HAP-1 (cell line): Measurements from ENCODE around the gene MESP2.
"Not testable (repeated sequence)": the region's sequence is repeated elsewhere in the genome, so short reads cannot be mapped to it uniquely, and the experiment has no call there.

ENCODE experiments used
- DNase-seq, 2 experiments: peaks; one replicate each; pipeline ENCODE4 v3.0.0-alpha.2; 2016 to 2020; ENCODE audit warnings: low spot score in 2 of 2
- H3K27me3 ChIP-seq: fragments of 250-450 bp; sonication (Bioruptor Pico); 2 replicates; pipeline ENCODE4 v1.5.1; 2020; ENCODE audit warnings: low read depth, mild to moderate bottlenecking, moderate library complexity
- H3K36me3 ChIP-seq: fragments of 250-450 bp; sonication (Bioruptor Pico); replicated peaks from 2 replicates; pipeline ENCODE4 v1.5.1; 2020; ENCODE audit warnings: mild to moderate bottlenecking
- H3K4me1 ChIP-seq: fragments of 250-450 bp; sonication (Bioruptor Pico); 2 replicates; pipeline ENCODE4 v1.5.1; 2020; ENCODE audit warnings: mild to moderate bottlenecking
- H3K4me3 ChIP-seq: fragments of 250-450 bp; sonication (Bioruptor Pico); 2 replicates; pipeline ENCODE4 v1.5.1; 2020; ENCODE audit warnings: mild to moderate bottlenecking, moderate library complexity
- H3K9me3 ChIP-seq: fragments of 250-450 bp; sonication (Bioruptor Pico); 2 replicates; pipeline ENCODE4 v1.5.1; 2020; ENCODE audit warnings: mild to moderate bottlenecking, moderate library complexity
- in situ Hi-C: fragments of 300-500 bp; cut with MboI; formaldehyde crosslinking; loops from 3 replicates; pipeline ENCODE4 v1.14.3; 2020; ENCODE audit warnings: low sequenced_read_pairs, inconsistent platforms, mixed read lengths

Gene MESP2

DNA sequence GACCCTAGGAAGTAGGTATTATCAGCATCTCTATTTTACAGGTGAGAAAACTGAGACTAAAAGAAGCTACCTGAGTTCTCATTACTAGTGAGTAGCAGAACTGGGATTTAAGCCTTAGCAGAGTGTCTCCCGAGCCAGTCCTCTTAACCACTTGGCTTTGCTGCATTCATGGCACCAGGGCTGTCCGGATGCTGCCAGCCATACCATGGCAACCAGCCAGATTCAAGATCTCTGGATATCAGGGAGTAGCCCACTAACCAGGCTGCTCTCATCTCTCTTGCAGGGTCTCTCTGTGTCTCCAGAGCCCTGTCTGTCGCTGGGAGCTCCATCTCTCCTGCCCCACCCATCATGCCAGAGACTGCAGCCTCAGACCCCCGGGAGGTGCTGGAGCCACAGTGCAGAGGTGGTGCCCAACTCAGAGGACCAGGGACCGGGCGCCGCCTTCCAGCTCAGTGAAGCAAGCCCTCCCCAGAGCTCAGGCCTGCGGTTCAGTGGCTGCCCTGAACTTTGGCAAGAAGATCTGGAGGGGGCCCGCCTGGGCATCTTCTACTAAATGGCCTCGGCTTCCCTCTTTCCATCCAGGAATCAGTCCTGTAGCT lies 1.7 kb downstream of the MESP2 start:
- no peaks in the 10 kb centered on the region for H3K9me3 ChIP-seq
- peaks cover 3% of the 10 kb centered on the region for H3K4me1 ChIP-seq
- no peak overlapping the region for H3K4me3 ChIP-seq
- H3K27me3 ChIP-seq, result no peaks in the 10 kb centered on the region
- no peaks in the 10 kb centered on the region for H3K36me3 ChIP-seq
- in situ Hi-C loops, result no loop called here
- DNase-seq, result no peak

DNA sequence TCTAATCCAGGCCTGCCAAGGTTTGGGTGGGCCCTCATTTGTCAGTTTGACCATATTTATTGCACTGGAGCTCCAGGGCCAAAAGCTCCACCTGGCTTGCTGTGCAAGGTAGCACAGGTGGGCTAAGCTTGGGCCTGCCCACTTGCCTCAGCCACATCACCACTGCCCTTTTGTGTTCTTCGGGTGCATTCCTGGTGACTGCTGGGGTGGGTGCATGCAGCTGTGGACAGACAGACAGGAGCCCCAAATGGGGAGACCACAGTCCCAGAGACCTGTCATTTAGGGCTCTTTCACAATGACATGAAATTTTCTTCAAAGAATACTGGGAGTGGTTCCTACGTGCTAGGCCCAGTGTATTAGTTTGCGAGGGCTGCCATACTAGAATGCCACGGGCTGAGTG lies 2.7 kb downstream of the MESP2 start:
- Histone ChIP-seq H3K27me3 (no peaks in the 10 kb centered on the region), H3K9me3 (no peaks in the 10 kb centered on the region), H3K4me1 (peaks cover 3% of the 10 kb centered on the region), H3K4me3 (no peak overlapping the region), H3K36me3 (no peaks in the 10 kb centered on the region)
- in situ Hi-C loops, result no loop called here
- no peak for DNase-seq

DNA sequence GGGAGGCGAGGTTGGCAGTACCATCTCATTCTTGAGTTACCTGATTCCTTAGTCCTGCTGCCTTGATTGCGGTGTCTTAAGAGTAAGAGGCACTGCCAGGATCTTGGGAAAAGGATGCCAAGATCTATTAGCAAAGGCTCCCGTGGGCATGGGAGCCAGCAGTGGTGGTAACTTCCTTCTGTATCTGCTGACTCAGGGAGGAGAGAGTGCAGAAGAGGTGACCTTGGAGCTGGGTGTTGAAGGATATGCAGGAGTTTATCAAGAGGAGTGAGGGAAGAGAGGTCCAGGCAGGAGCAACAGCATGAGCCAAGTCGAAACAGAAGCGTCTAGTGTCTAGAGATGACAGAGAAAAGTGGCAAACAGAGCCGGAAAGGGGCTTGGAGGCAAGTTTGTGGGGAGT lies 4.5 kb downstream of the MESP2 start:
- peaks cover 3% of the 10 kb centered on the region for H3K4me1 ChIP-seq
- H3K27me3 ChIP-seq, result no peaks in the 10 kb centered on the region
- DNase-seq, result no peak
- no peaks in the 10 kb centered on the region for H3K36me3 ChIP-seq
- H3K4me3 ChIP-seq, result no peak overlapping the region
- H3K9me3 ChIP-seq, result no peaks in the 10 kb centered on the region
- in situ Hi-C loops, result loop anchor here (10.0 kb wide), 1 partner anchor 56 kb away; no protein-coding TSS in a partner anchor

DNA sequence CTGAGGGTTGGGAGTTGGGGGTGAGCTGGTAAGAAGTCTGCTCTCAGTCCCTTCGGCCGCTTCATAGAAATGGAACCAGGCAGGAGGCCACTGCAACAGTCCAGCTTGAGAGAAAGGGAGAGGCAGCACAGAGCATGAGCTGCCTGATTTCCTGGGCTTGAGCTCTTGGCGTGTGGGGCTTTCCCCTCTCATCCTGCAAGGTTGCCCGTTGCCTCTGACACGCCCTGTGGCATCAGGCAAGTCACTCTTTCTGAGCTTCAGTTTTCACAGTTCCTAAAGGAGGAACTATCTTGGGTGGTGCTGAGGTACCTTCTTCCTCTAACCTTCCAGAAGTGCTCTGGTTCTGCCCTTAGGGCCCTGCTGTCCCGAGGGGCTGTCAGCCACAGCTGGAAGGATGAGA lies 4.9 kb downstream of the MESP2 start:
- Histone ChIP-seq H3K9me3 (no peaks in the 10 kb centered on the region), H3K36me3 (no peaks in the 10 kb centered on the region), H3K27me3 (no peaks in the 10 kb centered on the region), H3K4me1 (peaks cover 3% of the 10 kb centered on the region), H3K4me3 (no peak overlapping the region)
- no peak for DNase-seq
- in situ Hi-C loops, result loop anchor here (10.0 kb wide), 1 partner anchor 56 kb away; no protein-coding TSS in a partner anchor

DNA sequence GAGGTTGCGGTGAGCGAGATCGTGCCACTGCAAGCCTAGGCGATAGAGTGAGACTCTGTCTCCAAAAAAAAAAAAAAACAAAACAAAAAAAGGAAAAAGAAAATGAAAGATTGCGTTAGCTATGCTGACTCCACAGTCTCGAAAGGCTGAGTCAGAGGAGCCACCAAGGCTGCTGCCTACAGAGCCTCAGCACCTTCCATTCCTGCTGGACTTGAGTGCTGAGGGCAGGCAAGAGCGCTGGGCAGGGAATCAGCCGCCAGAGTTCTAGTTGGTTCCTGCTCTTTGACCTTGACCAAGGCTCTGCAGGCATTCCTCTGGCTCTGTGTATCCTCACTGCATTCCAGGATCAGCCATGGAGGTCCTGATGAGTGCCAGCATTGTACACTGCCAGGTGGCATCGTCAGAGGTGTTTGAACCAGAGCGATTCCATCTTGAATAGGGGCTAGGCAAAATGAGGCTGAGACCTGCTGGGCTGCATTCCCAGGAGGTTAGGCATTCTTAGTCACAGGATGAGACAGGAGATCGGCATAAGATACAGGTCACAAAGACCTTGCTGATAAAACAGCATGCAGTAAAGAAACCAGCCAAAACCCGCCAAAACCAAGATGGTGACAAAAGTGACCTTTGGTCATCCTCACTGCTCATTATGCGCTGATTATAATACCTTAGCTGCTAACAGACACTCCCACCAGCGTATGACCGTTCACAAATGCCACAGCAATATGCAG lies 5.9 kb downstream of the MESP2 start:
- DNase-seq, result no peak
- Histone ChIP-seq H3K4me3 (no peak overlapping the region), H3K4me1 (no peaks in the 10 kb centered on the region), H3K9me3 (no peaks in the 10 kb centered on the region), H3K27me3 (no peaks in the 10 kb centered on the region), H3K36me3 (no peaks in the 10 kb centered on the region)
- in situ Hi-C loops, result loop anchor here (10.0 kb wide), 1 partner anchor 57 kb away; no protein-coding TSS in a partner anchor

DNA sequence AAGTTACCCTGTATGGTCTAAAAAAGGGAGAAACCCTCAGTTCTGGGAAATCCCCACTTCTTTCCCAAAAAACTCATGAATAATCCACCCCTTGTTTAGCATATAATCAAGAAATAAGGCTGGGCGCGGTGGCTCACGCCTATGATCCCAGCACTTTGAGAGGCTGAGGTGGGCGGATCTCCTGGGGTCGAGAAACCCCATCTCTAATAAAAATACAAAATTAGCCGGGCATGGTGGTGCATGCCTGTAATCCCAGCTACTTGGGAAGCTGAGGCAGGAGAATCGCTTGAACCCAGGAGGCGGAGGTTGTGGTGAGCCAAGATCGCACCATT lies 6.5 kb downstream of the MESP2 start:
- DNase-seq, H3K27me3 ChIP-seq, H3K9me3 ChIP-seq, H3K4me3 ChIP-seq, H3K36me3 ChIP-seq, H3K4me1 ChIP-seq: not testable (repeated sequence)
- in situ Hi-C loops, result loop anchor here (10.0 kb wide), 1 partner anchor 58 kb away; no protein-coding TSS in a partner anchor

DNA sequence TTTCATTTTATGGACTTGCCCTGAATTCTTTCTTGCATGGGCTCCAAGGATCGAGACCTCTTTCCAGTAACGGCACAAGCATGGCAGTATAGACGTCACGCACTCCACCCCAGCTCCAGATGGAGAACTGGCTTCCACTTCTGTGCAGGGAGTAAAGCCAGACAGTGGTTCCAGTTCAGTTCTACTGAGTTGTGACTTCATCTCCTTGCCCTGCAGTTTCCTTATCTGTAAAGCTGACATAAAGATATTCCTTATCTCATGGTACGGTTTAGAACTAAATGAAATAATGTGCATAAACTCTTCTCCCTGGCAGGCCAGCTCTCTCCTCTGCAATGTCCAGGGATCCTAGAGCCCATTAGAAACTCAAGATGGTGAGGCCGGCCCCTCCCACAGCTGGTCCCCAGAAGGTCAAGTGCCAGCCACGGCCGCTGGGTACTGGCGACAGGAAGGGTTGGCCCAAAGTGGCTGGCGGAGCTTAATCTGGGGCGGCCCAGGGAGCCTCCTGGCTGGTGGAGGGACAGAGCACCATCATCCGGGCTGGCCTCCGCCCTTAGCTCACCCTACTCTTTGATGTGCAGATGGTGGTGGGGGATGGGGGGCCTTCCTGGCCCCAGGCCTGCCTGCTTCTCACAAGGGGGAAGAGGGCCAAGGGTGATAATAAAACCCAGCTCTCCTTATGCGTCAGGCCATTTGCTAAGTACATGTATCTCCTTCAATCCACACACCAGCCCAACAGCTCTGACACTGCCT lies 7.2 kb downstream of the MESP2 start:
- Histone ChIP-seq H3K4me1 (no peaks in the 10 kb centered on the region), H3K4me3 (no peak overlapping the region)
- no peak for DNase-seq

DNA sequence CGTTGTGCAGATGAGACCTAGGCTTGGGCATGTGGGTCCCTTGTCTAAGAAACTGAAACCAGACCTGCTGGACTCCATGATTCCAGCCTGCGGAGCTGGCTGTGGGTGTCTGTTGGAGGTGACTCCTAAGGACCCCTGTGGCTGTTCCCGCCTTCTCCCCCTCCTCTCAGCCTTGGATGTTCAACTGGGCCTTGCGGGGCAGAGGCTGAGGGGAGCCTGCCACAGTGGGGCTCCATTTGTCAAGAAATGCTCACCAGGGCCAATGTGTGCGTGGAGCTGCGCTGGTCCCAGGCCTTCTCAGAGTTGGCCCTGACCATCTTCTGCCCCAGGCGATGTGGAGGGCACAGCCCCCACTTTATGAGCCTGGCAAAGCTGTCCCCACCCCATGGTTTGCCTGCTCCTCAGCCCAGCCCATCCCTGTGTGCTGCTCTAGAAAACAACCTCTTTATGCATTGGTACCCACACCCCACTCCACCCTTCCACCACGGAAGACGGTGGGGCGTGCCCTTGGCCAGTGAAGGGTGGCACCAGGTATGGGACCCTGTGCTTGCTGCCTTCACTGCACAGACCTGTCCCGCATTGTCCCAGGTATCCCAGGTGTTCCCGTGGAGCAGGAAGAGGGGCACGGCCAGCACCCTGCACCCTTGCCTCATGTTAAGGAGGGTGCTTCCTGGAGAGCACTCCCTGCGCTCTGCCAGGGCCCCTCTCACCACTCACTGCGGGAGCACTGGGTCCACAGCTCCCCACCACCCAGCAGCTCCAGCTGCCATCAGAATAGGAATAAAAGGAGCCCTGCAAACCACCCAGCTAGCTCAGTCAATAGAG lies 7.9 kb downstream of the MESP2 start:
- Histone ChIP-seq H3K9me3 (no peaks in the 10 kb centered on the region), H3K4me3 (no peak overlapping the region), H3K4me1 (no peaks in the 10 kb centered on the region), H3K36me3 (no peaks in the 10 kb centered on the region), H3K27me3 (no peaks in the 10 kb centered on the region)
- in situ Hi-C loops, result loop anchor here (10.0 kb wide), 1 partner anchor 59 kb away; no protein-coding TSS in a partner anchor
- no peak for DNase-seq

More for the DNA sequence above, 7.2 kb downstream of the MESP2 start:
- in situ Hi-C loops, result loop anchor here (10.0 kb wide), 1 partner anchor 58 kb away; no protein-coding TSS in a partner anchor
- no peaks in the 10 kb centered on the region for H3K9me3 ChIP-seq
- no peaks in the 10 kb centered on the region for H3K27me3 ChIP-seq
- no peaks in the 10 kb centered on the region for H3K36me3 ChIP-seq

DNA sequence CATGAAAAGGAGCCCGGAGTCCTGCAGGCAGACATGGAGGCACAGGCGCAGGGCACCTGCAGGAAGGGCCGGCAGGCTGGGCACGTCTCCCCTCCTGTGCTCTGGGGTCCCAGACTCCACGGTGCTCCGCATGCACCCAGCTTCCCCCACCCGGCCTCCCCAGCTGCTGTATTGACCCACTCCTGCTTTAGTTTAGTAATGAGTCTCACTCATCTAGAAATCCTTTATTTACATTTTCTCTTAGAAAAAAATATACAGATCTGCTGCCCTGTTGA lies 8.5 kb downstream of the MESP2 start:
- Histone ChIP-seq H3K9me3 (no peaks in the 10 kb centered on the region), H3K4me1 (no peaks in the 10 kb centered on the region), H3K4me3 (no peak overlapping the region), H3K27me3 (no peaks in the 10 kb centered on the region), H3K36me3 (no peaks in the 10 kb centered on the region)
- in situ Hi-C loops, result loop anchor here (10.0 kb wide), 1 partner anchor 60 kb away; no protein-coding TSS in a partner anchor
- no peak for DNase-seq

DNA sequence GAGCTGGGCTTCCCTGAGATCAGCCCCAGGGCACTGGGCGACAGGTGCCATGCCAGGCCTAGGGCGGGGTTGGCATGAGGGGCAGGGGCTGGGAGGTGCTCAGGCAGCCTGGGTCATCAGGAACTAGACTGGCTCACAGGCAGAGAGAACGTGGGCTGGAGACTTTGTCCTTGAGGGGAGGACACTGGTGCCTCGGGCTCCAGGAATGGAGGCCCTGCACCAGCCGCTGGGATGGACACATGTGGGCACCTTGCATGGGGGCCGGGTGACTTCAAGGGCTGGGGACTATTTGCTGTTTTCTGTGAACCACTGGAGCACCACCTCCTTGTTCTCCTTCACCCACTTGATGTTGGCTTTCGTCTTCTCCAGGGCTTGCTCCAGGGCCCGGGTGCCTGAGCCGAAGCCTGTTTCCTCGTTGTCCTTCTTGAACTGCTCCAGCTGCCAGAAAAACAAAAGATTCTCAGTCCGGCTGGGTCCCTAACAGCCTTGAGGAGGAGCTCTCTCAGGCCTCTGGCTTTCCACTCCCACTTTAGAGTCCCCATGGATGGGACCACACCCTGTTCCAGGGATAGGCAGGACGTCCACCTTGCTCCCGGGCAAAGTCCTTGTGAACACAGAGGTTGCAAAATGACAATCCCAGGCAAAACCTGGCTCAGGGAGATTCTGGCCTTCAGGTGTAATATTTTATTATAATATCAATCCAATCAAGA lies 9.1 kb downstream of the MESP2 start:
- Histone ChIP-seq H3K4me3 (no peak overlapping the region), H3K9me3 (no peaks in the 10 kb centered on the region), H3K36me3 (no peaks in the 10 kb centered on the region), H3K4me1 (no peaks in the 10 kb centered on the region), H3K27me3 (no peaks in the 10 kb centered on the region)
- no peak for DNase-seq
- in situ Hi-C loops, result loop anchor here (10.0 kb wide), 1 partner anchor 60 kb away; no protein-coding TSS in a partner anchor

DNA sequence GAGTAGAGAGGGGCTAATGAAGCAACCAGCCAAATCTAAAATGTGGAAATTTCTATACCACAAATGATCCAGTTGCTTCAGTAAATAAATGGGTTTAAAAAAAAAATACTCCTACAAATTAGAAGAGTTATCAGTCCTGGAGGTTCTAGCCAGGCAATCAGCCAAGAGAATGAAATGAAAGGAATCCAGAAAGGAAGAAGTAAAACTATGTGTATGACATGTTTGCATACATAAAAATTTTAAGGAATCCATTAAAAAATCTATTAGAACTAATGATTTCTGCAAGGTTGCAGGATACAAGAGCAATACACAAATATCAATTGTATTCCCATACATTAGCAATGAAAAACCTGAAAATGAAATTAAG lies 9.6 kb downstream of the MESP2 start:
- Histone ChIP-seq H3K27me3 (no peaks in the 10 kb centered on the region), H3K4me3 (no peak overlapping the region), H3K36me3 (no peaks in the 10 kb centered on the region), H3K4me1 (no peaks in the 10 kb centered on the region), H3K9me3 (no peaks in the 10 kb centered on the region)
- in situ Hi-C loops, result loop anchor here (10.0 kb wide), 1 partner anchor 61 kb away; no protein-coding TSS in a partner anchor
- DNase-seq, result no peak

DNA sequence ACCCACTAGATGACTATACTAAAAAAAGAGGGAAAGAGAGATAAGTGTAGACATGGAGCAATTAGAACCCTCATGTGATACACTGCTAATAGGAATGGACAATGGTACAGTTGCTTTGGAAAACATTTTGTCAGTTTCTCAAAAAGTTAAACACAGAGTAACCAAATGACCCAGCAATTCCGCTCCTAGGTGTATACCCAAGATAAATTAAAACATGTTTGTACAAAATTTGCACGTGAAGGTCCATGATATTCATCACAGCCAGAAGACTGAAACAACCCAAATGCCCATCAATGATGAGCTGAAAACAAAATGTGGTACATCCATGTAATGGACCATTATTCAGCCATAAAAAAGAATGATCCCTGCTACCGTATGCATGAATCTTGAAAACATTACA lies 11.8 kb downstream of the MESP2 start:
- DNase-seq, result no peak
- no peaks in the 10 kb centered on the region for H3K4me1 ChIP-seq
- H3K36me3 ChIP-seq, result no peaks in the 10 kb centered on the region; the same call in 1 of the 2 replicates
- no peak overlapping the region for H3K4me3 ChIP-seq
- in situ Hi-C loops, result loop anchor here (10.0 kb wide), 1 partner anchor 63 kb away; no protein-coding TSS in a partner anchor
- H3K27me3 ChIP-seq, result no peaks in the 10 kb centered on the region
- no peaks in the 10 kb centered on the region for H3K9me3 ChIP-seq

DNA sequence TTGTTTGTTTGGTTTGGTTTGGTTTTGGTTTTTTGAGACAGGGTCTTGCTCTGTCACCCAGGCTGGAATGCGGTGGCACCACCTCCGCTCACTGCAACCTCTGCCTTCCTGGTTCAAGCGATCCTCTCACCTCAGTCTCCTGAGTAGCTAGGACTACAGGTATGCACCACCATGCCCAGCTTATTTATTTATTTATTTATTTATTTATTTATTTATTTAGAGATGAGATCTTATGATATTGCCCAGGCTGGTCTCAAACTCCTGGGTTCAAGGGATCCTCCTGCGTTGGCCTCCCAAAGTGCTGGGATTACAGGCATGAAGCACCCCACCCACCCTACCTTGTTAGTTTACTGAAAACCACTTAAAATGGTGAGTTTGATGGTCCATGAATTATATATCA lies 12.5 kb downstream of the MESP2 start:
- in situ Hi-C loops, result loop anchor here (10.0 kb wide), 1 partner anchor 64 kb away; no protein-coding TSS in a partner anchor
- not testable (repeated sequence) for H3K4me1 ChIP-seq, H3K27me3 ChIP-seq, H3K9me3 ChIP-seq, DNase-seq, H3K4me3 ChIP-seq, H3K36me3 ChIP-seq
